Ammon's horn (tissue), 1 donor: ENCODE results near the gene RDH14.

ENCODE experiments used
- DNase-seq: peaks from one replicate; pipeline ENCODE4 v3.0.0-alpha.2; 2016; ENCODE audit warnings: low spot score

RDH14 gene

GRCh38 chr2:18520451-18521425, 39.7 kb downstream of the RDH14 start:
- DNase-seq: peak; percentile 90

- no peak for DNase-seq
Measured at GRCh38 chr2:18519914-18520450, 40.5 kb downstream of the RDH14 start.

GRCh38 chr2:18518116-18519111, 42.0 kb downstream of the RDH14 start:
- DNase-seq: no peak

- no peak for DNase-seq
Measured at GRCh38 chr2:18517386-18517785, 43.1 kb downstream of the RDH14 start.

- DNase-seq: no peak
Measured at GRCh38 chr2:18516112-18516511, 44.3 kb downstream of the RDH14 start.

- no peak for DNase-seq
Measured at GRCh38 chr2:18514526-18515461, 45.7 kb downstream of the RDH14 start.

- DNase-seq: no peak
Measured at GRCh38 chr2:18510775-18511174, 49.7 kb downstream of the RDH14 start.

- no peak for DNase-seq
Measured at GRCh38 chr2:18506883-18507509, 53.5 kb downstream of the RDH14 start.

- DNase-seq: no peak
Measured at GRCh38 chr2:18505703-18506341, 54.6 kb downstream of the RDH14 start.
